Measurements from ENCODE around the gene FAM216B. TPM values are rescaled to one million over a fixed set of nuclear protein-coding genes. Genes with fewer than 3 reads are reported as not detected.

The FAM216B gene
- polyA plus RNA-seq, 1 donor (not counting 4 experiments of a cell fraction or from before 2014, with no cell fraction given): not detected

- no peak overlapping the region for H3K27ac ChIP-seq (ENCODE audit: control insufficient read depth, insufficient read depth, low read length)
- no peak for TF ChIP-seq EZH2 (IDR thresholded peaks at IDR 0.05; ENCODE audit: low read length)
- TF ChIP-seq, protein P1, sequence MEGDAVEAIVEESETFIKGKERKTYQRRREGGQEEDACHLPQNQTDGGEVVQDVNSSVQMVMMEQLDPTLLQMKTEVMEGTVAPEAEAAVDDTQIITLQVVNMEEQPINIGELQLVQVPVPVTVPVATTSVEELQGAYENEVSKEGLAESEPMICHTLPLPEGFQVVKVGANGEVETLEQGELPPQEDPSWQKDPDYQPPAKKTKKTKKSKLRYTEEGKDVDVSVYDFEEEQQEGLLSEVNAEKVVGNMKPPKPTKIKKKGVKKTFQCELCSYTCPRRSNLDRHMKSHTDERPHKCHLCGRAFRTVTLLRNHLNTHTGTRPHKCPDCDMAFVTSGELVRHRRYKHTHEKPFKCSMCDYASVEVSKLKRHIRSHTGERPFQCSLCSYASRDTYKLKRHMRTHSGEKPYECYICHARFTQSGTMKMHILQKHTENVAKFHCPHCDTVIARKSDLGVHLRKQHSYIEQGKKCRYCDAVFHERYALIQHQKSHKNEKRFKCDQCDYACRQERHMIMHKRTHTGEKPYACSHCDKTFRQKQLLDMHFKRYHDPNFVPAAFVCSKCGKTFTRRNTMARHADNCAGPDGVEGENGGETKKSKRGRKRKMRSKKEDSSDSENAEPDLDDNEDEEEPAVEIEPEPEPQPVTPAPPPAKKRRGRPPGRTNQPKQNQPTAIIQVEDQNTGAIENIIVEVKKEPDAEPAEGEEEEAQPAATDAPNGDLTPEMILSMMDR (optimal IDR thresholded peaks at IDR 0.05 in 1 of 3, IDR thresholded peaks at IDR 0.05 in 1 of 3, conservative IDR thresholded peaks at IDR 0.05 in 1 of 3; ENCODE audit: extremely low read depth in 1 of 3, insufficient read depth in 2 of 3, low read length in 3 of 3): no peak
- H3K9me3 ChIP-seq (ENCODE audit: control insufficient read depth, low read depth, low read length): no peaks in the 10 kb centered on the region
- FAIRE-seq: no peak
- no peak overlapping the region for H3K4me3 ChIP-seq (ENCODE audit: control insufficient read depth in 2 of 3, extremely low read depth in 1 of 3, insufficient read depth in 2 of 3, low read depth in 1 of 3, low read length in 3 of 3)
- no peak overlapping the region for H3K4me2 ChIP-seq (ENCODE audit: control insufficient read depth, extremely low read depth, insufficient read depth, low read depth, low read length)
- dilution Hi-C loops (cut with MboI; ENCODE audit: extremely low pct_ligation_motif_present, low sequenced_read_pairs): no loop called here
- no peak for DNase-seq (ENCODE audit: low read depth, low spot score)
- no peaks in the 10 kb centered on the region for H3K9me1 ChIP-seq (ENCODE audit: control insufficient read depth, extremely low read depth, insufficient read depth, low read length)
- H3K36me3 ChIP-seq (ENCODE audit: control insufficient read depth in 2 of 2, extremely low read depth in 1 of 2, insufficient read depth in 2 of 2, low read length in 2 of 2): no peaks in the 10 kb centered on the region
- no peaks in the 10 kb centered on the region for H3K79me2 ChIP-seq (ENCODE audit: control insufficient read depth, insufficient read depth, low read length)
- H3K9ac ChIP-seq (ENCODE audit: control insufficient read depth, extremely low read depth, insufficient read depth, low read length): no peak overlapping the region
- peaks cover 5% of the 10 kb centered on the region for H3K27me3 ChIP-seq (ENCODE audit: control insufficient read depth, extremely low read depth, insufficient read depth, low read length)
- H2AFZ ChIP-seq (ENCODE audit: control insufficient read depth, low read length): no peak overlapping the region
- no peaks in the 10 kb centered on the region for H4K20me1 ChIP-seq (ENCODE audit: control insufficient read depth, extremely low read depth, insufficient read depth, low read length)
- no peaks in the 10 kb centered on the region for H3K4me1 ChIP-seq (ENCODE audit: control insufficient read depth, extremely low read depth, insufficient read depth, low read length)
Observed at GRCh38 chr13:42786715-42787114, 5.3 kb downstream of the FAM216B start.

GRCh38 chr13:42788601-42789000 is 7.2 kb downstream of the FAM216B start:
- H3K9me3 ChIP-seq (ENCODE audit: control insufficient read depth, low read depth, low read length): no peaks in the 10 kb centered on the region
- no peak for TF ChIP-seq EZH2 (IDR thresholded peaks at IDR 0.05; ENCODE audit: low read length)
- TF ChIP-seq, protein P1 (optimal IDR thresholded peaks at IDR 0.05 in 1 of 3, IDR thresholded peaks at IDR 0.05 in 1 of 3, conservative IDR thresholded peaks at IDR 0.05 in 1 of 3; ENCODE audit: extremely low read depth in 1 of 3, insufficient read depth in 2 of 3, low read length in 3 of 3): no peak
- no peak overlapping the region for H3K27ac ChIP-seq (ENCODE audit: control insufficient read depth, insufficient read depth, low read length)
- FAIRE-seq: no peak
- DNase-seq (ENCODE audit: low read depth, low spot score): no peak
- no peaks in the 10 kb centered on the region for H3K9me1 ChIP-seq (ENCODE audit: control insufficient read depth, extremely low read depth, insufficient read depth, low read length)
- no peaks in the 10 kb centered on the region for H3K27me3 ChIP-seq (ENCODE audit: control insufficient read depth, extremely low read depth, insufficient read depth, low read length)
- no peaks in the 10 kb centered on the region for H3K36me3 ChIP-seq (ENCODE audit: control insufficient read depth in 2 of 2, extremely low read depth in 1 of 2, insufficient read depth in 2 of 2, low read length in 2 of 2)
- H3K4me3 ChIP-seq (ENCODE audit: control insufficient read depth in 2 of 3, extremely low read depth in 1 of 3, insufficient read depth in 2 of 3, low read depth in 1 of 3, low read length in 3 of 3): no peak overlapping the region
- dilution Hi-C loops (cut with MboI; ENCODE audit: extremely low pct_ligation_motif_present, low sequenced_read_pairs): no loop called here
- H4K20me1 ChIP-seq (ENCODE audit: control insufficient read depth, extremely low read depth, insufficient read depth, low read length): no peaks in the 10 kb centered on the region
- H3K4me2 ChIP-seq (ENCODE audit: control insufficient read depth, extremely low read depth, insufficient read depth, low read depth, low read length): no peak overlapping the region
- no peak overlapping the region for H2AFZ ChIP-seq (ENCODE audit: control insufficient read depth, low read length)
- H3K9ac ChIP-seq (ENCODE audit: control insufficient read depth, extremely low read depth, insufficient read depth, low read length): no peak overlapping the region
- no peaks in the 10 kb centered on the region for H3K79me2 ChIP-seq (ENCODE audit: control insufficient read depth, insufficient read depth, low read length)
- H3K4me1 ChIP-seq (ENCODE audit: control insufficient read depth, extremely low read depth, insufficient read depth, low read length): no peaks in the 10 kb centered on the region

Data from keratinocyte (primary cell).